GM12891 (cell line): ENCODE measurements around the gene KIN.
A peak's percentile ranks its signal among the peaks of the same experiment; 100 is the strongest.
"Not testable (repeated sequence)": the region's sequence is repeated elsewhere in the genome, so short reads cannot be mapped to it uniquely, and the experiment has no call there.

Source experiments
- DNase-seq: peaks from one replicate; pipeline ENCODE4 v3.0.0; 2011; ENCODE audit warnings: low spot score; ENCODE audit not compliant: insufficient read length
- FAIRE-seq: peaks from 2 replicates; lab custom pipeline; 2011; peaks lifted over from hg19 to GRCh38; lab: Jason Lieb, UNC
- PAX5 ChIP-seq: IDR thresholded peaks from 2 replicates; pipeline ENCODE4 v1.6.1; 2011; ENCODE audit warnings: low read length, moderate library complexity, mild to moderate bottlenecking; ENCODE audit not compliant: insufficient read depth, severe bottlenecking
- POLR2A ChIP-seq: IDR thresholded peaks from 2 replicates; pipeline ENCODE4 v1.6.1; 2011; ENCODE audit warnings: low read depth, low read length, control low read depth
- POLR2AphosphoS5 ChIP-seq: IDR thresholded peaks from 2 replicates; pipeline ENCODE4 v1.6.1; 2011; ENCODE audit warnings: low read depth, low read length, control low read depth
- POU2F2 ChIP-seq: IDR thresholded peaks from 2 replicates; pipeline ENCODE4 v1.6.1; 2011; ENCODE audit warnings: low read depth, mild to moderate bottlenecking, control low read depth, low read length, moderate library complexity
- SPI1 ChIP-seq: IDR thresholded peaks from 2 replicates; pipeline ENCODE4 v1.6.1; 2011; ENCODE audit warnings: low read depth, low read length, control low read depth
- TAF1 ChIP-seq: IDR thresholded peaks from 2 replicates; pipeline ENCODE4 v1.6.1; 2011; ENCODE audit warnings: low read depth, low read length, control low read depth

The KIN gene

DNA sequence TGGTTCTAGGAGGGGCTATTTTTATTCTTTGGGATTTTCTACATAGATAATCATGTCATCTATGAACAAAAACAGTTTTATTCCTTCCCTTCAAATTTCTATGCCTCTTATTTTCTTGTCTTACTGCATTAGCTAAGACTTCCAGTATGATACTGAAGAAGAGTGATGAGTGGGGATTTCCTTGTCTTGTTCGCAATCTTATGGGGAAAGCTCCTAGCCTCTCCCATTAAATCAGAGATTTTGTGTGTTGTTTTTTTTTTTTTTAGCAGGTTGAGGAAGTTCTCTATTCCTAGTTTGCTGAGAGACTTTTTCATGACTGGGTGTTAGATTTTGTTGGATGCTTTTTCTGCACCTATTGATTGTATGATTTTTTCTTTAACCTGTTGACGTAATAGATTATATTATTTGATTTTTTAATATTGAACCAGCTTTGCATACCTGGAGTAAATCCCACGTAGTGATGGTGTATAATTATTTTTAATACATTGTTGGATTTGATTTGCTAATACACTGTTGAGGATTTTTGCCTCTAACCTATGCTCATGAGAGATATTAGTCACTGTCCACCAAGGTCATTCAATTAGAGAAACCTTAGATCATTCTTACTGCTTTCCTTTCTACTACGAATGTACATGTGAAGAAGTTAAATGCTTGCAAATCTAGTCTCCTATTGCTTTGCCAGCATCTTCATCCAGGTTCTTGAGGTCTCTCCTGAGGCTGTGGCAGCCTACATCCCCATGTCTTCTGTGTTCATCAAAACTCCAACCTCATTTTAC is 6.6 kb upstream of the KIN start:
- DNase-seq (no peak), FAIRE-seq (no peak)
- TF ChIP-seq TAF1 (no peak), SPI1 (no peak), POU2F2 (no peak), POLR2AphosphoS5 (no peak), POLR2A (no peak), PAX5 (no peak)

DNA sequence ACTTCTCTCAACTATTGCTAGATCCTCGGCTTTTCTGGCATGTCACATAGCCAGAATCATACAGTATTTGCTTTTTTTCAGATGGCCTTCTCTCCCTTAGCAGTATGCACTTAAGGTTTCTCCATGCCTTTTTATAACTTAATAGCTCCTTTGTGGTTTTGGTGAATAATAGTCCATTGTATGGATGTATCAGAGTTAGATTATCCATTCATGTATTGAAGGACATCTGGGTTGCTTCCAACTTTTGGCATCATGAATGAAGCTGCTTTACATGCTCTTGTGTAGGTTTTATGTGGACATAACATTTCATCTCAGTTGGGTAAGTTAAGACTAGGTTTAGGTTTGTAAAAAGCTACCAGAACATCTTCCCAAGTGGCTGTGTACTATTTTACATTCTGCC is 4.7 kb upstream of the KIN start:
- no peak for DNase-seq
- no peak for FAIRE-seq
- TF ChIP-seq PAX5 (no peak), POU2F2 (no peak), TAF1 (no peak), SPI1 (no peak), POLR2AphosphoS5 (no peak), POLR2A (no peak)

DNA sequence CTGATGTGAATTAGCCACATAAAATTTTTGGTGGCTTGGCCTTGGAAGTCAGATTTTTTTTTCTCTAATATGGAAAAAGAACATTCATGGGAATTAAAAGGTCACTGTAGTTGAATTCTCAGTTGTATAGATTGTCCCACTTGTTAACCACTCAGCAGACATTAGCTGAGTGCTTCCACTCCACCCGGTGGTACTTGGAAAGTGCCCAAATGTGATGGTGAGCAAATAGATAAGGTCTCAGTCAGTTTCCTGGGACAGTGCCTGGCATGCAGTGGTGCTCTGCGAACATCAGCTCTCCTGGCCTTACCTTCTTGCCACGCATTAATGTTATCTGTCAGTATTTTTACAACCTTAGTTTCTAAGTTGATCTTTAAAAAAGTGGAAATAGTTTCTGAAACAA is 1.6 kb upstream of the KIN start:
- FAIRE-seq (no peak), DNase-seq (no peak)
- TF ChIP-seq POU2F2 (no peak), POLR2A (no peak), POLR2AphosphoS5 (no peak), TAF1 (no peak), SPI1 (no peak), PAX5 (no peak)

DNA sequence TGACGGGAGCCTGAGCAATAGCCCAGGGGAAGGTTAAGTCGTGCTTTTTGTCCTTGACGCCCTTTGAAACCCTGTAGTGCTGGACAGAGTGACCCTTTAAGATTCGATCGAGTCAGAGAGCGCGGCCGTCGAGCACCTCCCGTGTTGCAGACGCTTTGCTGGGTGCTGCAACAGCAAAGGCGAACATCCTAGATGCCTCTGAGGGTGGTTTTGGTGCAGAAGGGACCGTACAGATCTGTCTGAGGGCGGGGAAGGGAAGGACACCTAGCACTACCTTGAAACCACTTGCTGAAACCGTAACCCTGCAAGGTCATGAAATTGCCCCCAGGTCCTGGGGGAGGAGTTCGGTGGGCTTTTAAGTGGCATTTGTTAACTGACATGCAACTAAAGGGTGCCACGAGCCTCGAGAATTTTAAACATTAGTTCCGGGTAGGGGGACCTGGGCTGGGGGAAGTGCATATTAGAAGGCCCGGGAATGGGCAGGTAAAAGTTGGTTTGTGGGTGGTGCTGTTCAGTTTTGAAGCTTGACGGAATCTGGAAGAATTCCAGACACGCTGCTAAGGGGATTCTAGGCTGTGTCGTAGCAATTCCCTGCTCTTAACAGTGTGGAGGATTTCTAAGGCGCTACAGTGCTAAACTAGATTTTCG is 970 bp upstream of the KIN start:
- peak; percentile 43; the same call in 1 of the 2 replicates for TF ChIP-seq POLR2A
- TF ChIP-seq POLR2AphosphoS5: no peak
- DNase-seq: no peak
- peak; percentile 64 for FAIRE-seq

DNA sequence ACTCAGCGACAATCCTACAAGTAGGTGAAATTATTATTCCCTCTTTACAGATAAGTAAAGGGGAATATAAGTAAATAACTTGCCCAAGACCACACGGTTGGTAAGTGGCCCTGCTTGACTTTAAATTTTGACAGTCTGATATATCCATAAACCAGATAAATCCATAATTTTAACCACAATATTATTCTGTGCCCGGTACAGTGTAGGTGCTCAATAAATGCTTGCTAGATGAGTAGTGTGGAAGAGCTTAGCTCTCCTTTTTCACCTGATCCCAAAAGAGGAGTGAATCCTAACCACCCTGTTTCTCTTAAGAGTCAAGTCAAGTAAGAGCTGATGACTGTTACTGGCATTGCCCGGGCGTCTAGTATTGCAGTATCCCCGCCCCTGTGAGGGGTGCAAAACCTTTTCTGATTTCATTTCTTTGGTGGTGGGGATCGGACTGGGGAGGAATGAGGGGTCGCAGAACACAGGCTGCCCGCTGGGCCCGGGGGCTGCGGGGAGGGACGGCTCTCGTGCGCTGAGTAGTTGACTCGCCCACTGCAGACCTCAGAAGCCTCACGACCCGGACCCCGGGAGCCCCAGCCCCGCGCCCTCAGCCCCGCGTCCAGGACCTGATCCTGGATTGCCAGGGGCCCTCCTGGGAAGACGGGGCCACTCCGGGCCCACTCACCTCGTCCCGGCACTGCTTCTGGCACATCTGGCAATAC is 490 bp downstream of the KIN start:
- no peak for DNase-seq
- no peak for TF ChIP-seq SPI1
- TF ChIP-seq POU2F2: no peak
- TF ChIP-seq POLR2A: no peak
- TF ChIP-seq POLR2AphosphoS5: no peak
- no peak for TF ChIP-seq TAF1
- no peak for FAIRE-seq

DNA sequence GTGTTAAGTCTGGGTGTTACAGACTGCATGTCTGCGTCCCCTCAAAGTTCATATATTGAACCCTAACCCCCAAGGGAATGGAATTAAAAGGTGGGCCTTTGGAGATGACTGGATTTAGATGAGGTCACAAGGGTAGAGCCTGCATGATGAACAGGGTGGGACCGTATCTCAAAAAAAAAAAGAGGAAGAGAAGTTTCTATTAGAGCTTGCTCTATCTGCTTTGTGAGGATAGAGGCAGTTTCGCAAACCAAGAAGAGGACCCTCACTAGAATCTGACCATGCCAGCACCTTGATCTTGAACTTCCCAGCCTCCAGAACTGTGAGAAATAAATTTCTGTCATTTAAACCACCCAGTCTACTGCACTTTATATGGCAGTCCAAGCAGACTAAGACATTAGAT is 1.4 kb downstream of the KIN start:
- DNase-seq (no peak), FAIRE-seq (no peak)
- TF ChIP-seq TAF1: no peak
- peak; percentile 46; the same call in 1 of the 2 replicates for TF ChIP-seq SPI1
- no peak for TF ChIP-seq PAX5
- no peak for TF ChIP-seq POLR2AphosphoS5

DNA sequence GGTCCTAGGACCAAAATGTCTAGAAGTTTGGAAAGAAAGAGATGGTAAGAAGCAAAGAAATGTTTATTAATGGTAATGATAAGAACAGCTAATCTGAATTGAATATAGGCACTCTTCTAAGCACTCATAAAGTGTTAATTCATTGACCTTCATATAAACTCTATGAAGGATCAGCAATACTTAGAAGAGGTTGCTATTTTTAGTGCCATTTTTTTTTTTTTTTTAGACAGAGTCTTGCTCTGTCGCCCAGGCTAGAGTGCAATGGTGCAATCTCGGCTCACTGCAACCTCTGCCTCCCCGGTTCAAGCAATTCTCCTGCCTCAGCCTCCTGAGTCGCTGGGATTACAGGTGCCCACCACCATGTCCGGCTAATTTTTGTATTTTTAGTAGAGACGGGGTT is 5.6 kb downstream of the KIN start:
- not testable (repeated sequence) for FAIRE-seq, DNase-seq

DNA sequence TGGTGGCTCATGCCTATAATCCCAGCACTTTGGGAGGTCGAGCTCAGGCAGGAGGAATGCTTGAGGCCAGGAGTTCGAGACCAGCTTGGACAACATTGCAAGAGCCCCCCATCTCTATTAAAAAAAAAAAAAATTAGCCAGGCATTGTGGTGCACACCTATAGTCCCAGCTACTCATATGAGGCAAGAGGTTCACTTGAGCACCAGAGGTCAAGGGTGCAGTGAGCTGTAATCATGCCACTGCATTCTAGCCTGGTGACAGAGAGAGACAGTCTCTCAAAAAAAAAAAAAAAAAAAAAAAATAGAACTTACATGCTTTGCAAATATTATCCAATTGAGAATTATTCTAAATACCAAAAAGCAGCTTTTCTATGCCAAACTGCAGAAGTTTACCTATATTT is 11.0 kb downstream of the KIN start:
- FAIRE-seq (no peak), DNase-seq (no peak)
- TF ChIP-seq POLR2AphosphoS5: no peak
- TF ChIP-seq TAF1: no peak
- no peak for TF ChIP-seq POU2F2
- no peak for TF ChIP-seq PAX5
- TF ChIP-seq SPI1: no peak
- TF ChIP-seq POLR2A: no peak

DNA sequence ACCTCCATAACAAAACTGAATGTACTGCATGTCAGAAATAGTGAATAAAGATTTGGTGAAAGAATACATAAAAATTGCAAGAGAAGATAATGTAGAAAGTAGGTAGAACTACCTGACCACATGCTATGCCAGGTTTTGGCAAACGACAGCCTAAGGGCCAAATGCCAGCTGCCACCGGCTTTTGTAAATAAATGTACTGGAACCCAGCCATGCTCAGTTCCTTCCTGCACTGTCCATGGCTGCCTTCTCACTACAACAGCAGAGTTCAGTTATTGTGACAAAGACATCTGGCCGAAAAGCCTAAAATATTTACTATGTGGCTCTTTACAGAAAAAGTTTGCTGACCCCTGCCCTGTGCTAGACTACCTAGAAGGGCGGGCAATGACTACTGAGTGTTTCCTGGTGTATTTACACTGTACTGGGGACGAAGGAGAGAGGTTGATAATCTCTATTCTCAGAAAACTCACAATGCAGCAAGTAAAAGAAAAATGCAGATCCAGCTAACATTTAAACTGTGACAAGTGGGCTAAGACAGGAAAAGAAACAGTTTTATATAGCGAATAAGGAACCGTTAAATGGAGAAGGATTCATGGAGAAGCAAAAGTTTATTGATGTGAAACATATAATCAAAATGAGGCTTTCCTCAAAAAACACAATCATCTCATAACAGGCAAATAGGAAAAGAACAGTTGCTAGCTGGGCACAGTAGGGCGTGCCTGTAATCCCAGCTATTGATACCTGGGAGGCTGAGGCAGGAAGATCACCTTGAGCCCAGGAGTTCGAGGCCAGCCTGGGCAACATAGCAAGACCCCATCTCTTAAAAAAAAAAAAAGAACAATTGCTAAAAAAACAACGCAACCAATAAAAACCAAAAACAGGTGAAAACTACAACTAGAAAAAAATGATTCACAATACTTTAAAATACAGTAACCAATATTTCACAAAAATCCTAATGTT is 13.7 kb downstream of the KIN start:
- FAIRE-seq: no peak
- TF ChIP-seq TAF1: no peak
- no peak for TF ChIP-seq POLR2AphosphoS5
- no peak for TF ChIP-seq POLR2A
- TF ChIP-seq PAX5: no peak
- no peak for TF ChIP-seq POU2F2
- TF ChIP-seq SPI1: no peak
- DNase-seq: no peak

DNA sequence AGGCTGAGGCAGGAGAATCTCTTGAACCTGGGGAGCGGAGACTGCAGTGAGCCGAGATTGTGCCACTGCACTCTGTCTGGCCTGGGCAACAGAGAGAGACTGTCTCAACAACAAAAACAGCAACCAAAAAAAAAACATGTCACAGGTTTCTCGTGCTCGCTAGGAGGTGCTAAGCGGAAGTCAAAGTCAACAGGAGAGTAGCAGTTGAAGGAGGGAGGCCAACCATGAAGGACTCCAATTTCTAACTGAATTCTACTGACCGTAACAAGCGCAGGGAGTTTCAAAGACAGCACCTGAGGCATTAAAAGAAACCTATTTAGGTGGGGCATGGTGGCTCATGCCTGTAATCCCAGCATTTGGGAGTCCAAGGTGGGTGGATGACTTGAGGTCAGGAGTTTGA is 19.4 kb downstream of the KIN start:
- DNase-seq (no peak), FAIRE-seq (no peak)
- TF ChIP-seq POU2F2: no peak
- TF ChIP-seq POLR2AphosphoS5: no peak
- TF ChIP-seq TAF1: no peak
- TF ChIP-seq PAX5: no peak
- no peak for TF ChIP-seq SPI1
- no peak for TF ChIP-seq POLR2A
